Measurements from ENCODE around the gene PHLPP1. TPM values are rescaled to one million over a fixed set of nuclear protein-coding genes. Genes with fewer than 3 reads are reported as not detected.
A peak's percentile ranks its signal among the peaks of the same experiment; 100 is the strongest.

The PHLPP1 gene
- total RNA-seq, 3 donors from 2014 or later = 4.0 to 6.7 (median 4.3) TPM

DNA sequence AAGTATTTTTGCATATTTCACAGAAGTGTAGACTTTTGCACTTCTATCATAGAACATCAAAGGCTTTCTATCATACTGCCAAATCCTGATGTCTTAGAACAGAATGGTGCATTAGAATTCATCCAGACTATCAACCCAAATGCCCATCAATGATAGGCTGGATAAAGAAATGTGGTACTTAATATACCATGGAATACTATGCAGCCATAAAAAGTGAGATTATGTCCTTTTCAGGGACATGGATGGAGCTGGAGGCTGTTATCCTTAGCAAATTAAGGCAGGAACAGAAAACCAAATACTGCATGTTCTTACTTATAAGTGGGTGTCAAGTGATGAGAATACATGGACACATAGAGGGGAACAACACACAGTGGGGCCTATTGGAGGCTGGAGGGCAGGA lies 150.2 kb downstream of the PHLPP1 start:
- DNase-seq (no peak), ATAC-seq (no peak)
- Mint-ChIP-seq H3K36me3 (ENCODE audit: insufficient read depth) (no peaks in the 10 kb centered on the region), H3K9me3 (no peaks in the 10 kb centered on the region), H3K4me1 (ENCODE audit: low read depth) (peaks cover 15% of the 10 kb centered on the region), H3K4me3 (no peak overlapping the region), H3K27me3 (ENCODE audit: low read depth) (no peaks in the 10 kb centered on the region)

DNA sequence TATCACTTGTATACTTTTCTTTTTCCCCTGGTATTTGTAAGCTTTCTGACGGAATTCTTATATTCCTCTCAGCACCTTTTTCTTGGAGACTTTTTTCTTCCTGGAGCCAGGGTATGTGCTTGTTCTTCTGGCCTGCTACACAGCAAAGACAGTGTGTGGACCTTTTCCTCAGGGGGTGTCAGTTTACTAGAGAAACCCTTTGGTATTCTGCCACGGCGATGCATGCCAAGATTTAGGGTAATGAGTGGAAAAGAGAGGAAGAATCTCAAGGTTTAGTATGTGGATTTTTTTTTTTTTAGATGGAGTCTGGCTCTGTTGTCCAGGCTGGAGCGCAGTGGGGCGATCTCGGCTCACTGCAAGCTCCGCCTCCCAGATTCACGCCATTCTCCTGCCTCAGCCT lies 152.2 kb downstream of the PHLPP1 start:
- no peaks in the 10 kb centered on the region for H3K27me3 Mint-ChIP-seq (ENCODE audit: low read depth)
- H3K9me3 Mint-ChIP-seq = no peaks in the 10 kb centered on the region
- no peak overlapping the region for H3K4me3 Mint-ChIP-seq
- DNase-seq (no peak), ATAC-seq (no peak)
- H3K4me1 Mint-ChIP-seq (ENCODE audit: low read depth) = peaks cover 15% of the 10 kb centered on the region
- peaks cover 4% of the 10 kb centered on the region for H3K36me3 Mint-ChIP-seq (ENCODE audit: insufficient read depth)

GRCh38 chr18:62868645-62869044 lies 153.3 kb downstream of the PHLPP1 start:
- peaks cover 4% of the 10 kb centered on the region for H3K36me3 Mint-ChIP-seq (ENCODE audit: insufficient read depth)
- ATAC-seq = no peak
- no peak overlapping the region for H3K4me3 Mint-ChIP-seq
- no peak for DNase-seq
- no peaks in the 10 kb centered on the region for H3K27me3 Mint-ChIP-seq (ENCODE audit: low read depth)
- peaks cover 15% of the 10 kb centered on the region for H3K4me1 Mint-ChIP-seq (ENCODE audit: low read depth)
- no peaks in the 10 kb centered on the region for H3K9me3 Mint-ChIP-seq

- DNase-seq = no peak
- Mint-ChIP-seq H3K4me1 (ENCODE audit: low read depth) (peaks cover 15% of the 10 kb centered on the region), H3K36me3 (ENCODE audit: insufficient read depth) (peaks cover 4% of the 10 kb centered on the region), H3K4me3 (no peak overlapping the region), H3K9me3 (no peaks in the 10 kb centered on the region), H3K27me3 (ENCODE audit: low read depth) (no peaks in the 10 kb centered on the region)
- no peak for ATAC-seq
These were observed 155.3 kb downstream of the PHLPP1 start for GRCh38 chr18:62870643-62871042.

- Mint-ChIP-seq H3K36me3 (ENCODE audit: insufficient read depth) (peaks cover 4% of the 10 kb centered on the region), H3K27me3 (ENCODE audit: low read depth) (no peaks in the 10 kb centered on the region), H3K4me1 (ENCODE audit: low read depth) (peaks cover 10% of the 10 kb centered on the region), H3K4me3 (no peak overlapping the region), H3K9me3 (no peaks in the 10 kb centered on the region)
- DNase-seq (no peak), ATAC-seq (no peak)
These were observed 160.0 kb downstream of the PHLPP1 start for GRCh38 chr18:62875323-62875722.

GRCh38 chr18:62876111-62876510 lies 160.8 kb downstream of the PHLPP1 start:
- H3K27me3 Mint-ChIP-seq (ENCODE audit: low read depth) = no peaks in the 10 kb centered on the region

GRCh38 chr18:62876828-62877227 lies 161.5 kb downstream of the PHLPP1 start:
- ATAC-seq (no peak), DNase-seq (no peak)
- no peak overlapping the region for H3K4me3 Mint-ChIP-seq
- H3K4me1 Mint-ChIP-seq (ENCODE audit: low read depth) = peaks cover 16% of the 10 kb centered on the region
- H3K36me3 Mint-ChIP-seq (ENCODE audit: insufficient read depth) = peaks cover 4% of the 10 kb centered on the region
- no peaks in the 10 kb centered on the region for H3K27me3 Mint-ChIP-seq (ENCODE audit: low read depth)
- no peaks in the 10 kb centered on the region for H3K9me3 Mint-ChIP-seq

More at GRCh38 chr18:62876111-62876510, 160.8 kb downstream of the PHLPP1 start:
- ATAC-seq (no peak), DNase-seq (no peak)
- no peaks in the 10 kb centered on the region for H3K9me3 Mint-ChIP-seq
- H3K36me3 Mint-ChIP-seq (ENCODE audit: insufficient read depth) = peaks cover 4% of the 10 kb centered on the region
- H3K4me1 Mint-ChIP-seq (ENCODE audit: low read depth) = peaks cover 11% of the 10 kb centered on the region
- H3K4me3 Mint-ChIP-seq = no peak overlapping the region

- Mint-ChIP-seq H3K4me3 (no peak overlapping the region), H3K36me3 (ENCODE audit: insufficient read depth) (no peaks in the 10 kb centered on the region)
- no peak for ATAC-seq
These were observed 162.3 kb downstream of the PHLPP1 start for GRCh38 chr18:62877411-62878221.

GRCh38 chr18:62878305-62878704 lies 163.0 kb downstream of the PHLPP1 start:
- DNase-seq (no peak), ATAC-seq (no peak)
- Mint-ChIP-seq H3K36me3 (ENCODE audit: insufficient read depth) (no peaks in the 10 kb centered on the region), H3K4me1 (ENCODE audit: low read depth) (peaks cover 18% of the 10 kb centered on the region), H3K9me3 (no peaks in the 10 kb centered on the region), H3K27me3 (ENCODE audit: low read depth) (no peaks in the 10 kb centered on the region), H3K4me3 (no peak overlapping the region)

More at GRCh38 chr18:62877411-62878221, 162.3 kb downstream of the PHLPP1 start:
- no peak for DNase-seq
- H3K9me3 Mint-ChIP-seq = no peaks in the 10 kb centered on the region
- H3K4me1 Mint-ChIP-seq (ENCODE audit: low read depth) = peaks cover 18% of the 10 kb centered on the region
- H3K27me3 Mint-ChIP-seq (ENCODE audit: low read depth) = no peaks in the 10 kb centered on the region

DNA sequence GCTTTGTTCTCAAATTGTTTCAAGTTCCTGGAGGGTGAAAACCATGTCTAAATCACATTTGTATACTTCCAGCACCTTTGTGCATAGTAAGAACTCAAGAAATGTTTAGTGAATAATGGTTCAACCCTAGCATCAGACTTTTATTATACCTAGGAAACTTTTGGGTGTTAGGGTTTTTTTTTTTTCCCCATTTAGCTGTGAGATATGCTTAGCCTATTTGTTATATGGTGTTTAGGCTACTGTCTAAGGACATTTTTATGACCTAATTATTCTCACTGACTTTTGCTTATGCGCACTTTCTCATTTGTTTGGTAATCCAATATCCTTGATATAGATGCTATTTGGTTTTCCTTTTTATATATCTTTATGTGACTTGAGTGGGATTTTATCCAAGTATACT lies 164.7 kb downstream of the PHLPP1 start:
- DNase-seq = no peak
- Mint-ChIP-seq H3K9me3 (no peaks in the 10 kb centered on the region), H3K4me1 (ENCODE audit: low read depth) (peaks cover 18% of the 10 kb centered on the region), H3K27me3 (ENCODE audit: low read depth) (no peaks in the 10 kb centered on the region), H3K4me3 (no peak overlapping the region), H3K36me3 (ENCODE audit: insufficient read depth) (no peaks in the 10 kb centered on the region)
- ATAC-seq = no peak

DNA sequence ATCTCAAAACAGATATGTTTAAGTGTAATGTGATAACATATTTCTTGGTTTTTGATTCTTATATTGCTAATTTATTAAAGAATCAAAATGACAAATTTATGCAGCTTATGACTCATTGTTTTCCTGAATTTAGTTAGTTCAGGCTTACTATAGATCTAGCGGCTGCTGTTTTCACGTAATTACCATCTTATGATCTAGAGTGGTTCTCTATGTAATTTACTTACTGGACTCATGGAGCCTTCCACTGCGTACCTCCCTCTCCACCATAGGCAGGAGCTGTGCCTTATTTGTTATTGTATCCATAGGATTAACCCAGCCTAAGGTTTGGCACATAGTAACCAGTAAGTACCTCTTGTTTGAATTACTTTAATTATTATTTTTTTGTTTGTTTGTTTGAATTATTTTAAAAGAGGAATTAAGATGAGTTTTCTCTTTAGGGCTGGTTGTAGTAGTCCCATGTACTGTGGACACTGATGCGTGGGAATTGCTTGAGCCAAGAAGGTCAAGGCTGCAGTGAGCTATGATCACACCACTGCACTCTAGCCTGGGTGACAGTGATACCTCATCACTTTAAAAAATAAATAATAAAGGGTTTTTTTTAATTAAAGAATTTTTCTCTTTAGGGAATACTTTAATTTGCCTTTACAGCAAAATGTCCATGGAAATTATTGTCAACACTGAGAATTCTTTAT lies 165.5 kb downstream of the PHLPP1 start:
- Mint-ChIP-seq H3K4me1 (ENCODE audit: low read depth) (peaks cover 20% of the 10 kb centered on the region), H3K27me3 (ENCODE audit: low read depth) (no peaks in the 10 kb centered on the region), H3K9me3 (no peaks in the 10 kb centered on the region), H3K36me3 (ENCODE audit: insufficient read depth) (no peaks in the 10 kb centered on the region), H3K4me3 (no peak overlapping the region)
- DNase-seq (no peak), ATAC-seq (no peak)

DNA sequence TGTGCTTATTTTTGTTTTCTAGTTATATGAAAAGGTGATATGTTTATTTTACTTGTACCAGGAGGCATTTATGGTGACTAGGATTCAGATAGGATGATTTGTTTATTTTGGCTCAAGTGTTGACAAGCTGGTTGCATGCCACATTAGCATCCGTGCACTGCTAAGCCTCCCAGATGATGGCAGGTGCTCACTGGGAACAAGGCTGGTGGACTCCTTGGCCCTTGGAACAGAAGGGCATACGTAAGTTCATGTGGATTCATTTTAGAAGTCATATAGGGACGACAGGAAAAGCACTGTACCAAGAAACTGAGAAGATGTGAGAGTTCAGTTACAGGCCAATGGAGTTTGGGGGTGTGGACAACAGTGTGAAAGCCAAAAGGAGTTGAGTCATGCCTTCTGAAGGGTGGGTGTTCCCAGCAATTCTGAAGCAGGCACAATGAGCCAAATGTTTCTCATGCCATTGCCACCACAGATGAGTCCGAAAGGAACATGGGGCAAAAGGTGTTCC lies 166.2 kb downstream of the PHLPP1 start:
- Mint-ChIP-seq H3K4me3 (no peak overlapping the region), H3K4me1 (ENCODE audit: low read depth) (peaks cover 21% of the 10 kb centered on the region), H3K36me3 (ENCODE audit: insufficient read depth) (no peaks in the 10 kb centered on the region), H3K27me3 (ENCODE audit: low read depth) (no peaks in the 10 kb centered on the region), H3K9me3 (no peaks in the 10 kb centered on the region)
- DNase-seq (no peak), ATAC-seq (peak; percentile 54 to 57)

- no peak for ATAC-seq
- Mint-ChIP-seq H3K27me3 (ENCODE audit: low read depth) (no peaks in the 10 kb centered on the region), H3K4me3 (no peak overlapping the region), H3K4me1 (ENCODE audit: low read depth) (peaks cover 21% of the 10 kb centered on the region), H3K36me3 (ENCODE audit: insufficient read depth) (no peaks in the 10 kb centered on the region), H3K9me3 (no peaks in the 10 kb centered on the region)
- no peak for DNase-seq
These were observed 168.8 kb downstream of the PHLPP1 start for GRCh38 chr18:62883937-62884735.

GRCh38 chr18:62885804-62886203 lies 170.5 kb downstream of the PHLPP1 start:
- no peak overlapping the region for H3K4me3 Mint-ChIP-seq
- peaks cover 10% of the 10 kb centered on the region for H3K4me1 Mint-ChIP-seq (ENCODE audit: low read depth)
- no peak for DNase-seq

More at GRCh38 chr18:62885804-62886203, 170.5 kb downstream of the PHLPP1 start:
- ATAC-seq = no peak
- Mint-ChIP-seq H3K27me3 (ENCODE audit: low read depth) (no peaks in the 10 kb centered on the region), H3K36me3 (ENCODE audit: insufficient read depth) (no peaks in the 10 kb centered on the region), H3K9me3 (no peaks in the 10 kb centered on the region)

All from activated T-cell treated with anti-CD3 and anti-CD28 coated beads, Interleukin-2, amount 50 U/mL, for 4 hours (primary cell).